Omental fat pad (tissue), 4 donors: Measurements from ENCODE around the gene LDLRAP1. TPM values are rescaled to one million over a fixed set of nuclear protein-coding genes. Genes with fewer than 3 reads are reported as not detected.

ENCODE experiments used
- ATAC-seq: fragments of 150-250 bp; one replicate; pipeline ENCODE4 v1.9.1; 2016; ENCODE audit warnings: mild to moderate bottlenecking, moderate library complexity; ENCODE audit not compliant: low FRiP score
- DNase-seq: peaks from one replicate; pipeline ENCODE4 v3.0.0-alpha.2; 2019; ENCODE audit warnings: low spot score
- CTCF ChIP-seq, 3 donors: fragments of 450-650 bp; IDR thresholded peaks; one replicate each; pipeline ENCODE4 v1.5.1; 2016 to 2017; ENCODE audit warnings: antibody characterized with exemption in 3 of 3, mild to moderate bottlenecking in 3 of 3, moderate library complexity in 2 of 3
- total RNA-seq, 4 donors: library from RNA; depleted of rRNA; stranded (reverse); fragments of >200 nt; gene quantifications; one replicate each; pipeline ENCODE4 v1.1.0, GENCODE V29; 2016

The LDLRAP1 gene
- total RNA-seq, 4 donors from 2014 or later, result 7.1 to 18.7 (median 15.8) TPM

DNA sequence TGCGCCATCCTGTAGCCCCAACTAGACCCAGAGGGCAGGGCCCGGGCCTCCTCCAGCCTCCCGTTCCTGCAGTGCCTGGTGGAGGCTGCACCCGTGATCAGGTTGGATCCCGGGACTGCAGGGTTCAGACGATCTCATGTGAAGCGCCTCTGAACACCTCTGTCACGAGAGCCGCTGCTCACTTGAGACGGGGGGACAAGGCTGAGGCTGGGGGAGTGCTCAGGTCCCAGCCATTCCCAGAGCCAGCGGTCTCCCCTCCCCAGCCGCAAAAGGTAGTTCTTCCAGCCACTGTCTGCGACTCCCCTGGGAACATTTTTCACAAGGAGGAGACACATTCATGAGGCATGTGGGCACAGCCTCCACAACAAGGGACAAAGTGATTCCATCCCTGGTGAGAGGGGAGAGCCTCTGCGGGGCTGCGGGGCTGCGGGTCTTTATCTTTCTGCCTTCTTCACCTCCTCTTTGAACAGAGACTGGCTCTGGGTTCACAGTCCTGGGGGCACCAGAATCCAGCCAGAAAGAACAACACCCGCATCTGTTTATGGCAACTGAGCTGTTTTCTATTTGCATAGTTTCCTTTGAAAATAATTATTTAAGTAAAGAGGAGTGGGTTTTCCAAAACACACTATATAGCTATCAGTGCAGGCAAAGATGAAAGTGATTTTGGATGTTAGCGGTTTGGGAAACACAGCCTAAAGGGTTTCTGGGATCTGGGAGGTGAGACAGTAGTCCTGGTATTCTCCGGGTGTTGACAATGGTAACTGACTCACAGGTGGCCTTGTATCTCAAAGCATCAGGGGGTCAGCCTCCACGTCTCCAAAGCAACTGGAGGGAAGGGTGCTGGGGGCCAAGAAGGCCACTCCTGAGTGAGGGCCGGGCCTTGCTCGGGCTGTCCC lies 13.0 kb upstream of the LDLRAP1 start:
- no peak for ATAC-seq
- TF ChIP-seq CTCF (IDR thresholded peaks at IDR 0.05), result no peak
- DNase-seq, result no peak

GRCh38 chr1:25531082-25531461 lies 12.3 kb upstream of the LDLRAP1 start:
- ATAC-seq (no peak), DNase-seq (no peak)
- TF ChIP-seq CTCF (IDR thresholded peaks at IDR 0.05), result no peak

DNA sequence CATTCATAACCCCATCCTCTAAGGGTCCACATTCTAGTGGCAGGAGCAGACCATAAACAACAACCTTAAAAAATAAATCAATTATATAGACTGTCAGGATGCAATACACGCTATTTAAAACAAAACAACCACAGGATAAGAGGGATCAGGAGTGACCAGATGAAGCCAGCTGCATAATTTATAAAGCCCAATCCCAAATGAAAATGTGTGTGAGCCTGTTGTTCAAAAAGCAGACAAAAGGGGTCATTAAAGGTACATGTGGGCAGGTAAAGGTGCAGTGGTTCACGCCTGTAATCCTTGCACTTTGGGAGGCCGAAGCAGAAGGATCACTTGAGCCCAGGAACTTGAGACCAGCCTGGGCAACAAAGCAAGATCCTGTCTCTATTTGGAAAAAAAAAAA lies 10.4 kb upstream of the LDLRAP1 start:
- ATAC-seq (no peak), DNase-seq (no peak)
- TF ChIP-seq CTCF (IDR thresholded peaks at IDR 0.05), result no peak

- no peak for DNase-seq
- ATAC-seq, result no peak
- no peak for TF ChIP-seq CTCF (IDR thresholded peaks at IDR 0.05)
Observed at GRCh38 chr1:25533775-25534409, 9.5 kb upstream of the LDLRAP1 start.

GRCh38 chr1:25534410-25534788 lies 9.0 kb upstream of the LDLRAP1 start:
- DNase-seq, result no peak
- no peak for ATAC-seq
- TF ChIP-seq CTCF (IDR thresholded peaks at IDR 0.05), result no peak

GRCh38 chr1:25536124-25536523 lies 7.3 kb upstream of the LDLRAP1 start:
- DNase-seq (no peak), ATAC-seq (no peak)
- TF ChIP-seq CTCF (IDR thresholded peaks at IDR 0.05), result no peak
